HepG2 (cell line): ENCODE results near the gene MRPS14. TPM values are rescaled to one million over a fixed set of nuclear protein-coding genes. Genes with fewer than 3 reads are reported as not detected.

ENCODE experiments used
- ATAC-seq: fragments of 200-7000 bp; cut with Tn5 transposase; 3 replicates; pipeline ENCODE4 v1.9.1; 2020; ENCODE audit warnings: mild to moderate bottlenecking, moderate library complexity
- BruUV-seq: library from RNA; stranded (reverse); fragments of 400-500 nt; replicated peaks from 2 replicates; lab custom pipeline; 2021; lab: Mats Ljungman, UMichigan
- CTCF ChIA-PET: fragments of 300-600 bp; formaldehyde crosslinking; extraction: SDS; loops from one replicate; lab custom pipeline; 2021; ENCODE audit warnings: low total read pairs, inconsistent platforms, low intra/inter-chr PET ratio; lab: Yijun Ruan, JAX
- POLR2A ChIA-PET: fragments of 350-600 bp; sonication (Branson Sonifier 250); formaldehyde crosslinking; loops from one replicate; lab custom pipeline; 2020; ENCODE audit warnings: antibody characterized with exemption, inconsistent platforms; lab: Yijun Ruan, JAX
- DNase-seq: peaks from one replicate; pipeline ENCODE4 v3.0.0-alpha.2; 2015; ENCODE audit warnings: low spot score
- FAIRE-seq: peaks from 3 replicates; lab custom pipeline; 2011; peaks lifted over from hg19 to GRCh38; lab: Jason Lieb, UNC
- H2AFZ ChIP-seq: one replicate; pipeline ENCODE4 v1.6.1; 2011; ENCODE audit warnings: low read length, inconsistent platforms
- H3K27ac ChIP-seq: fragments of 300-600 bp; 3 replicates; pipeline ENCODE4 v1.8.0; 2011; ENCODE audit warnings: mixed run types, mild to moderate bottlenecking, mixed read lengths, low read length, inconsistent platforms; ENCODE audit not compliant: insufficient read depth; ENCODE audit errors: extremely low read length
- H3K27me3 ChIP-seq, 2 experiments: fragments of 200-600 bp in 1 of 2; 2 replicates in 1 of 2; 3 replicates in 1 of 2; pipeline versions ENCODE4 v1.6.0 to v1.8.0; 2011; ENCODE audit warnings: low read length in 2 of 2, mild to moderate bottlenecking in 2 of 2, moderate library complexity in 2 of 2, inconsistent platforms in 1 of 2; ENCODE audit not compliant: insufficient read depth in 2 of 2, control insufficient read depth in 1 of 2
- H3K36me3 ChIP-seq, 2 experiments: fragments of 200-600 bp in 1 of 2; replicated peaks in 1 of 2; 2 replicates in 1 of 2; 3 replicates in 1 of 2; pipeline versions ENCODE4 v1.5.1 to v1.8.0; 2011; ENCODE audit warnings: low read length in 2 of 2, inconsistent platforms in 1 of 2; ENCODE audit not compliant: insufficient read depth in 2 of 2, control insufficient read depth in 1 of 2
- H3K4me1 ChIP-seq: 2 replicates; pipeline ENCODE4 v1.5.1; 2012; ENCODE audit warnings: low read length, inconsistent platforms; ENCODE audit not compliant: insufficient read depth
- H3K4me2 ChIP-seq: 2 replicates; pipeline ENCODE4 v1.6.0; 2011; ENCODE audit warnings: low read depth, low read length, inconsistent platforms
- H3K4me3 ChIP-seq, 3 experiments: fragments of 200-600 bp in 1 of 3; sonication (generic), shearing (Covaris generic) in 1 of 3; replicated peaks in 1 of 3; 2 replicates each; pipeline ENCODE4 v1.5.1; 2011 to 2016; ENCODE audit warnings: low read length in 3 of 3, inconsistent platforms in 2 of 3, low read depth in 2 of 3, mild to moderate bottlenecking in 2 of 3, control low read depth in 1 of 3, mixed read lengths in 1 of 3; ENCODE audit not compliant: insufficient read depth in 1 of 3
- H3K79me2 ChIP-seq: one replicate; pipeline ENCODE4 v1.6.1; 2011; ENCODE audit warnings: low read length, inconsistent platforms; ENCODE audit not compliant: insufficient read depth
- H3K9ac ChIP-seq: 2 replicates; pipeline ENCODE4 v1.6.0; 2011; ENCODE audit warnings: mild to moderate bottlenecking, low read depth, low read length, inconsistent platforms; ENCODE audit not compliant: insufficient read depth
- H3K9me3 ChIP-seq: 2 replicates; pipeline ENCODE4 v1.5.1; 2012; ENCODE audit warnings: mild to moderate bottlenecking, low read length
- H4K20me1 ChIP-seq: 2 replicates; pipeline ENCODE4 v1.6.0; 2011; ENCODE audit warnings: inconsistent platforms, mild to moderate bottlenecking, low read length, moderate library complexity; ENCODE audit not compliant: insufficient read depth
- CAMTA2 ChIP-seq: sonication (generic); formaldehyde crosslinking; IDR thresholded peaks from 2 replicates; pipeline ENCODE4 v1.4.0; 2020; ENCODE audit warnings: mild to moderate bottlenecking, missing genetic modification reagents, borderline replicate concordance
- HBP1 ChIP-seq: IDR thresholded peaks from 2 replicates; pipeline ENCODE4 v1.6.1; 2016; ENCODE audit warnings: low read depth, control low read depth
- HDAC2 ChIP-seq: sonication (generic); formaldehyde crosslinking; IDR thresholded peaks from 2 replicates; pipeline ENCODE4 v1.4.0; 2020; ENCODE audit warnings: missing genetic modification reagents
- SMARCE1 ChIP-seq: fragments of 450-650 bp; IDR thresholded peaks from 2 replicates; pipeline ENCODE4 v1.6.1; 2017; ENCODE audit warnings: borderline replicate concordance
- SOX5 ChIP-seq: IDR thresholded peaks from 2 replicates; pipeline ENCODE4 v1.6.1; 2016; ENCODE audit warnings: borderline replicate concordance
- TAF15 ChIP-seq: fragments of 200-400 bp; formaldehyde crosslinking; IDR thresholded peaks from one replicate; pipeline ENCODE4 v1.6.1; 2018; ENCODE audit warnings: mild to moderate bottlenecking, low read depth, low read length; ENCODE audit not compliant: poor library complexity, severe bottlenecking
- TEAD3 ChIP-seq: optimal IDR thresholded peaks from 2 replicates; pipeline ENCODE3; 2016; ENCODE audit warnings: borderline replicate concordance
- UBTF ChIP-seq: sonication (generic); formaldehyde crosslinking; IDR thresholded peaks from 2 replicates; pipeline ENCODE4 v1.4.0; 2020; ENCODE audit warnings: mild to moderate bottlenecking, missing genetic modification reagents
- ZC3H13 ChIP-seq: sonication (generic); formaldehyde crosslinking; IDR thresholded peaks from 2 replicates; pipeline ENCODE4 v1.8.1; 2023; ENCODE audit warnings: mild to moderate bottlenecking, missing genetic modification reagents, moderate library complexity
- ZKSCAN8 ChIP-seq: IDR thresholded peaks from 2 replicates; pipeline ENCODE4 v1.6.1; 2016; ENCODE audit warnings: borderline replicate concordance, missing genetic modification reagents, missing compliant biosample characterization
- ZNF251 ChIP-seq: sonication (generic); formaldehyde crosslinking; IDR thresholded peaks from 2 replicates; pipeline ENCODE4 v1.9.0; 2021; ENCODE audit warnings: mild to moderate bottlenecking, missing genetic modification reagents
- ZNF331 ChIP-seq: sonication (generic); formaldehyde crosslinking; IDR thresholded peaks from 2 replicates; pipeline ENCODE4 v1.4.0; 2020; ENCODE audit warnings: missing genetic modification reagents
- ZNF501 ChIP-seq: sonication (generic); formaldehyde crosslinking; IDR thresholded peaks from 2 replicates; pipeline ENCODE4 v1.5.1; 2020; ENCODE audit warnings: mild to moderate bottlenecking, moderate library complexity, missing genetic modification reagents
- ZNF776 ChIP-seq: sonication (generic); formaldehyde crosslinking; IDR thresholded peaks from 2 replicates; pipeline ENCODE4 v1.4.0; 2020; ENCODE audit warnings: mild to moderate bottlenecking, missing genetic modification reagents
- ZSCAN31 ChIP-seq: sonication (generic); formaldehyde crosslinking; IDR thresholded peaks from 2 replicates; pipeline ENCODE4 v1.5.0; 2020; ENCODE audit warnings: low read depth, mild to moderate bottlenecking, missing genetic modification reagents
- WGBS: methylation state at CpG from one replicate; pipeline ENCODE4 v1.1.6; 2017; ENCODE audit warnings: low lambda C conversion rate; 5-methylcytosine and 5-hydroxymethylcytosine counted together
- in situ Hi-C: cut with HindIII; loops from 2 replicates; pipeline ENCODE4 v1.10.0; 2017; ENCODE audit warnings: low pct_unique_long_range_greater_than_20kb; ENCODE audit not compliant: extremely low pct_ligation_motif_present
- intact Hi-C: fragments of 100-400 bp; cut with micrococcal nuclease; formaldehyde crosslinking; loops from one replicate; pipeline ENCODE4 v1.10.0; 2022; ENCODE audit not compliant: unreplicated experiment
- polyA plus RNA-seq, 8 experiments: library from polyadenylated mRNA; depleted of rRNA in 3 of 8; stranded (reverse) in 7 of 8; unstranded in 1 of 8; fragments of >200 nt; fragmentation: Illumina TruSeq in 4 of 8; extraction: Trizol in 4 of 8; gene quantifications; 2 replicates each; pipeline versions ENCODE4 v1.2.1 to v1.2.3, GENCODE V29; 2011 to 2016; ENCODE audit warnings: low read depth in 4 of 8, missing spikeins in 1 of 8, mixed read lengths in 1 of 8; ENCODE audit not compliant: insufficient read depth in 1 of 8
- total RNA-seq, 5 experiments: library from RNA; depleted of rRNA; stranded (reverse); fragments of >200 nt; fragmentation: Illumina TruSeq; extraction: Trizol; gene quantifications; 2 replicates each; pipeline ENCODE4 v1.2.3, GENCODE V29; 2016; ENCODE audit warnings: low read depth in 1 of 5

Gene MRPS14
- total and polyA plus RNA-seq, 2 of the 13 experiments (the other 11 are each of a cell fraction or from before 2014, with no cell fraction given) = 36.6 to 43.2 TPM

GRCh38 chr1:175034775-175035174 lies 11.6 kb upstream of the MRPS14 start:
- no peaks in the 10 kb centered on the region; a peak in 1 of 5 replicates for H3K27me3 ChIP-seq
- in situ Hi-C loops = no loop called here
- H3K4me2 ChIP-seq = no peak overlapping the region
- POLR2A ChIA-PET = no interaction called here
- H3K79me2 ChIP-seq = no peaks in the 10 kb centered on the region
- H3K9me3 ChIP-seq = no peaks in the 10 kb centered on the region
- no peak overlapping the region for H3K4me3 ChIP-seq
- FAIRE-seq (no peak), ATAC-seq (no peak), DNase-seq (no peak)
- no peaks in the 10 kb centered on the region for H3K36me3 ChIP-seq
- no peak overlapping the region for H3K27ac ChIP-seq
- TF ChIP-seq ZNF501 (no peak), SOX5 (CRISPR knock-in tag) (no peak), ZNF776 (CRISPR knock-in tag) (no peak), ZNF331 (CRISPR knock-in tag) (no peak), HBP1 (CRISPR knock-in tag) (no peak), TAF15 (no peak), ZNF251 (CRISPR knock-in tag) (no peak), ZSCAN31 (no peak)
- H3K4me1 ChIP-seq = peaks cover 3% of the 10 kb centered on the region; the same call in 1 of the 2 replicates
- WGBS = 0% methylated on average over 2 of the region's 2 CpGs
- H4K20me1 ChIP-seq = no peaks in the 10 kb centered on the region
- no peak overlapping the region for H3K9ac ChIP-seq
- CTCF ChIA-PET = no interaction called here
- H2AFZ ChIP-seq = no peak overlapping the region
- intact Hi-C loops = no loop called here
- BruUV-seq = no TSS peak

GRCh38 chr1:175033953-175034352 lies 10.7 kb upstream of the MRPS14 start:
- DNase-seq (no peak), ATAC-seq (no peak), FAIRE-seq (no peak)
- H3K4me2 ChIP-seq = no peak overlapping the region
- TF ChIP-seq TEAD3 (no peak), CAMTA2 (no peak), SMARCE1 (no peak), ZC3H13 (no peak), UBTF (CRISPR knock-in tag) (no peak), ZKSCAN8 (CRISPR knock-in tag) (no peak), HDAC2 (no peak)
- no TSS peak for BruUV-seq
- H3K27ac ChIP-seq = no peak overlapping the region
- no peak overlapping the region for H3K4me3 ChIP-seq
- no peaks in the 10 kb centered on the region for H3K9me3 ChIP-seq
- H3K27me3 ChIP-seq = no peaks in the 10 kb centered on the region; a peak in 1 of 5 replicates
- no peak overlapping the region for H2AFZ ChIP-seq
- H3K9ac ChIP-seq = no peak overlapping the region
- in situ Hi-C loops = no loop called here
- H4K20me1 ChIP-seq = no peaks in the 10 kb centered on the region
- intact Hi-C loops = no loop called here
- ChIA-PET POLR2A (no interaction called here), CTCF (no interaction called here)
- peaks cover 11% of the 10 kb centered on the region for H3K4me1 ChIP-seq
- 51% methylated on average over 4 of the region's 4 CpGs for WGBS
- no peaks in the 10 kb centered on the region for H3K36me3 ChIP-seq
- no peaks in the 10 kb centered on the region for H3K79me2 ChIP-seq
